SK-N-SH treated with all-trans-retinoic acid at 6 μM for 48 hours (cell line): ENCODE data around the gene BACH2.

Experiments
- ARNTL ChIP-seq: fragments of 450-650 bp; formaldehyde crosslinking; IDR thresholded peaks from 2 replicates; pipeline ENCODE4 v1.5.0; 2020; ENCODE audit warnings: low read depth, mild to moderate bottlenecking, moderate library complexity, borderline replicate concordance
- CREB5 ChIP-seq: fragments of 250-450 bp; sonication (Bioruptor Pico); IDR thresholded peaks from 2 replicates; pipeline ENCODE4 v1.5.1; 2020; ENCODE audit warnings: low read depth, mild to moderate bottlenecking, moderate library complexity
- CSRNP3 ChIP-seq: fragments of 250-450 bp; sonication (Bioruptor Pico); IDR thresholded peaks from 2 replicates; pipeline ENCODE4 v1.5.1; 2021; ENCODE audit warnings: mild to moderate bottlenecking, moderate library complexity
- ESRRG ChIP-seq: fragments of 250-450 bp; sonication (Bioruptor Pico); IDR thresholded peaks from 2 replicates; pipeline ENCODE4 v1.6.1; 2021; ENCODE audit warnings: mild to moderate bottlenecking
- ISL1 ChIP-seq: fragments of 250-450 bp; sonication (Bioruptor Pico); IDR thresholded peaks from 2 replicates; pipeline ENCODE4 v2.1.2; 2022; ENCODE audit warnings: mild to moderate bottlenecking, moderate library complexity
- OSR1 ChIP-seq: fragments of 250-450 bp; sonication (Bioruptor Pico); IDR thresholded peaks from 2 replicates; pipeline ENCODE4 v1.8.0; 2022; ENCODE audit warnings: moderate library complexity, mild to moderate bottlenecking, inconsistent platforms
- PPARA ChIP-seq: fragments of 250-450 bp; sonication (Bioruptor Pico); IDR thresholded peaks from 2 replicates; pipeline ENCODE4 v1.5.0; 2020; ENCODE audit warnings: mild to moderate bottlenecking, borderline replicate concordance
- RARB ChIP-seq: fragments of 250-450 bp; sonication (Bioruptor Pico); IDR thresholded peaks from 2 replicates; pipeline ENCODE4 v1.8.0; 2021; ENCODE audit warnings: mild to moderate bottlenecking, moderate library complexity
- TCF4 ChIP-seq: fragments of 250-450 bp; sonication (Bioruptor Pico); IDR thresholded peaks from 2 replicates; pipeline ENCODE4 v1.8.0; 2021; ENCODE audit warnings: mild to moderate bottlenecking, moderate library complexity, borderline replicate concordance
- TOX ChIP-seq: fragments of 250-450 bp; sonication (Bioruptor Pico); IDR thresholded peaks from 2 replicates; pipeline ENCODE4 v1.8.0; 2021; ENCODE audit warnings: mild to moderate bottlenecking, moderate library complexity, borderline replicate concordance
- ZC3H10 ChIP-seq: fragments of 250-450 bp; sonication (Bioruptor Pico); IDR thresholded peaks from 2 replicates; pipeline ENCODE4 v1.5.1; 2021; ENCODE audit warnings: mild to moderate bottlenecking, moderate library complexity
- ZFP3 ChIP-seq: fragments of 250-450 bp; sonication (Bioruptor Pico); IDR thresholded peaks from 2 replicates; pipeline ENCODE4 v1.5.0; 2020; ENCODE audit warnings: mild to moderate bottlenecking, moderate library complexity
- ZFP30 ChIP-seq: fragments of 450-650 bp; formaldehyde crosslinking; IDR thresholded peaks from 2 replicates; pipeline ENCODE4 v1.5.0; 2022; ENCODE audit warnings: mild to moderate bottlenecking, moderate library complexity

GRCh38 chr6:90238496-90239266, 58.0 kb downstream of the BACH2 start:
- TF ChIP-seq CREB5 (CRISPR knock-in tag) (no peak), ESRRG (CRISPR knock-in tag) (no peak), ISL1 (no peak), ARNTL (CRISPR knock-in tag) (no peak), TCF4 (CRISPR knock-in tag) (no peak), PPARA (CRISPR knock-in tag) (no peak), OSR1 (CRISPR knock-in tag) (no peak), CSRNP3 (CRISPR knock-in tag) (no peak), ZFP3 (CRISPR knock-in tag) (no peak), ZFP30 (CRISPR knock-in tag) (no peak), TOX (CRISPR knock-in tag) (no peak), RARB (CRISPR knock-in tag) (no peak), ZC3H10 (CRISPR knock-in tag) (no peak)
